Measurements from ENCODE around the gene ZNF324B. TPM values are rescaled to one million over a fixed set of nuclear protein-coding genes. Genes with fewer than 3 reads are reported as not detected.

The ZNF324B gene
- total RNA-seq: 13.3 and 14.6 TPM in 2 replicates

DNA sequence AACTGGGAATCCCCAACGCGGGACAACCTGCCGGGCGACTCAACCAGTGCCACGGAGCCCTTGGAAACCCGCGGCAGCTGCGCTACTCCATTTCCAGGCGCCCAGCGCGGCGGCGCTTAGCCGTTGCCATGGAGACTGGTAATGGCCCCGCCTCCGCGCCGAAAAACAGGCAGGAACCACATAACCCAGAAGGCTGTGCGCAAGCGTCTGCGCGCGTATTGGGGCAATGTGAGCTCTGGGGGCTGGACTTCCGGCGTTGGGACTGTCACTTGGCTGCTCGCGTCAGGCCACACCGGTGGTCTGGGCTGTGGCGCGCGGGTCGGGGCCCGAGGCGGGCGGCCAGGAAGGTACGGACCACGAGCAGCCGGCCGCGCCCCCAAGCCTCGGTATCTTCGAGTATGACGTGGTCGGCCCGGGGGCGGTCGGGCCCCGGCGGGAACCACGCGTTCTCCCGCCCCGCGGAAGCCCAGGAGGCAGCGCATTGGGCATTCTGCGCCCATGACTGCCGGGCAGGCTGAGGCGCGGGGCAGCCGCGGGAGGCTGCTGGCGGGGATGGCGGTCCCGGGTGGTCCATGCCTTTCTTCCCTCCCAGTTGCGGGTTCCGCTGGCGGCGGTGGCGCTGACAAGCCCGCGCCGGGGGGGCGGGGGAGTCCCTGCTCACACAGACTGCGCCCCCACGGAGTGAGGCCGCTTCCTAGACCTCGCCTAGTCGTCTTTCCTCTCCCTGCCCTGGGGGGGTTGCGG lies at the start of gene ZNF324B:
TSS of gene ZNF324B (plus strand) at position 265 of the 744 bp plus-strand sequence. CDS start 2,080 bp downstream, outside the sequence.

DNA sequence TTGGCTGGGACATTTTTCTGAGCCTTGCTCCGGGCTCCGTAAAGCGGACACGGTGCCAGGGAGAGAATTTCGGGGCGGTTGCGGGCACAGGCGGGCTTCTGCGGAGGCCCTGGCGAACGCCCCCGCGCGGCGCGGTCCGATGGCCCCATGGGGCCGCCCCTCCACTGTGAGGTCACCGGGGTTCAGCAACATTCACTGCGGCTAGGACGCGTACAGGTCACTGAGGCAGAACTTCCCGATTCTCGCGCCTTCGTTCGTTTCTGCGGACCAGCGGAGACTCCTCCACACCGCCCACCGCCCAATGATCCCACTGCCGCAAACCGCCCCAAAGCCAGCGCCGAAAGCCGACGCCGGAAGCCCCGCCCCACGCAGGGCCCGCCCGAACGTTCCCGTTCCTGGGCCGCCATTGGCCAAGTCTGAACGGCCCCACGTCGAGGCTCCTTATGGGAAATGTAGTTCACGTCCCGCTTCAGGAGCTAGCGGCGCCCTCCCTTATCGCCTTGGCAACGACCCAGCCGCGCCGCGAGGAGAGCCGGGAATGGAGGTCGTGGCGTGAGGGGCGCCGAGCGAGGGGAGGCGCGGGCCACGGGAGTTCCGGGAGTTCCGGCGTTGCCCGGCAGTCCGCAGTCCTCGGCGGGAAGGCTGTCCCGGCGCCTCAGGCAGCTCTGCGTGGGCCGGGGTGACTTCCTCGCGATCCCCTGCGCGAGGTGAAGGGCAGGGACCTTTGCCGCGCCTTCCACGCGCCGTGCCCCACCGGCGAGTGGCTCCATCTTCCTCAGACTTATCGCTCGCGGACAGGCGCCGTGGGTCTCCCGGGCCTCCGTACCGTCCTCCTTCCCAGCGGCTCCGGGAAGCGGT lies 43.0 kb upstream of the ZNF324B start, which contains the start of gene ZNF584:
TSS of gene ZNF584 (plus strand) at position 498 of the 858 bp plus-strand sequence. CDS start 499 bp downstream, outside the sequence.

DNA sequence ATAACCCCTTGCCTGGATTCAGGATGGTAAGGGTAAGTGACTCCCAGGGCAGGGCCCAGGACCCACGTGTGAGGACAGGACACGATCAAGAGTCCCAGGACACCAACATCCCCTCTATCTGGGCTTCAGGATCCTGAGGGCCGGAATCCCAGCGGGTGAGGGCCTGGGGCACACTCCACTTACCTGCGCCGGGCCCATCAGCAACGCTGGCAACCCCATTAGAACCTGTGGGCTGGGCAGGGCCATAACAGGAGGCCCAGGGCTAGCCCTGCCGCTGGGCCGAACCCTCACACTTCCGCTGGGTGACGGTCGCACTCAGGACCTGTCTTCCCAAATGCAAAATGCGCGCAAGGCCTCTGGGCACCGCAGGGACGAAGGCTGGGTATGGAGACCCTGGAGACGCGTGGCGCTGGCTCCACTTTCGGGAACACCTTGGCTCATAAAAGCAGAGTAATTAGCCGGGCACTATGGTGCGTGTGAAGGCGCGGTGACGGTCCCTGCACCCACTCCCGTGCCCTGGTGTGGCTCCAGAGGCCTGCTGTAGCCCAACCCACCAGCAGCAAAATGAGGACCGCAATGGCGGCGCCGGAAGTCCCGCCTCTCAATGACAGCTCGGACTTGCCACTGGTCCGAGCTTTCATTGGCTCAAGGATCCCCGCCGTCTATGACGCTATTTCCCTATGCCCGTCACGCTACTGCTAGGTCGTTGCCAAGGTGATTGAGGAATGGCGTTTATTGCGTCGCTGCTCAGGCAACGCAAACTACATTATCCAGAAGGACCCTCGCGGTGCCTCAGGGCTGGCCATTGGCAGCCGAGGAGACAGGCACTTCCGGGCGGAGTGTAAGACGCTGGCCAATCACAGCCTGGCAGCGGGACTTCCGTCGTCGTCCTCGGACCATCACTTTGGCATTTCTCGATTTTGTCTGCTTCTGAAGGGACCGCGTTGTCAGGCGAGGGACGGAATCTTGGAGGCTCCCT lies 11.6 kb upstream of the ZNF324B start, which contains the start of gene ZNF132:
TSS of gene ZNF132 (minus strand) at position 578 of the 979 bp plus-strand sequence. CDS start at position 246, 332 bp downstream.

DNA sequence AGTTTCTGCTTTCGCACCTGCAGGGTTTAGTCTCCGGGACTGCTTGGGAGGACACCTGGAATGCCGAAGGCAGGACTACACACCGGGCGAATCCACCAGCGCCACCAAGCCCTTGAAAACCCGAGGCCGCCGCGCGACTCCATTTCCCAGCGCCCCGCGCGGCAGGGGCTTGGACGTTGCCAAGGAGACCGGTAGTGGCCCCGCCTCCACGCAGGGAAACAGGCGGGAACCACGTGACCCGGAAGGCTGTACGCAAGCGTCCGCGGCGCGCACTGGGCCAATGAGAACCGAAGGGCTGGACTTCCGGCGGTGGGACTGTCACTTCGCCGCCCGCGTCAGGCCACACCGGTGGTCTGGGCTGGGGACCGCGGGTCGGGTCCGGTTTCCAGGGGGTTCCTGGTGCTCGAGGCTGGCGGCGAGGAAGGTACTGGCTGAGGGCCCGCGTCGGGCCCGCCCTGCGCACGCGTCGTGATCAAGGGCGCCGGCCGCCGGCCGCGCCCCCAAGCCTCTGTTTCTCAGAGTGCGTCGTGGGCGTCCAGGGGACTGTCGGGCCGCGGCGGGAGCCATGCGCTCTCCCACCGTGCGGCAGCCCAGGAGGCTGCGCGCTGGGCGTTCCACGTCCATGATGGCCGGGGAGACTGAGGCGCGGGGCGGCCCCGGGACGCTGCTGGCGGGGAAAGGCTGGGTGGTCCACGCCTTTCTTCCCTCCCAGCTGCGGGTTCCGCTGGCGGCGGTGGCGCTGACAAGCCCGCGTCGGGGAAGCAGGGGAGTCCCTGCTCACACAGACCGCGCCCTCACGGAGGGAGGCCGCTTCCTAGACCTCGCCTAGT lies 15.6 kb downstream of the ZNF324B start, which contains the start of gene ZNF324:
TSS of gene ZNF324 (plus strand) at position 321 of the 830 bp plus-strand sequence. CDS start 2,106 bp downstream, outside the sequence.

DNA sequence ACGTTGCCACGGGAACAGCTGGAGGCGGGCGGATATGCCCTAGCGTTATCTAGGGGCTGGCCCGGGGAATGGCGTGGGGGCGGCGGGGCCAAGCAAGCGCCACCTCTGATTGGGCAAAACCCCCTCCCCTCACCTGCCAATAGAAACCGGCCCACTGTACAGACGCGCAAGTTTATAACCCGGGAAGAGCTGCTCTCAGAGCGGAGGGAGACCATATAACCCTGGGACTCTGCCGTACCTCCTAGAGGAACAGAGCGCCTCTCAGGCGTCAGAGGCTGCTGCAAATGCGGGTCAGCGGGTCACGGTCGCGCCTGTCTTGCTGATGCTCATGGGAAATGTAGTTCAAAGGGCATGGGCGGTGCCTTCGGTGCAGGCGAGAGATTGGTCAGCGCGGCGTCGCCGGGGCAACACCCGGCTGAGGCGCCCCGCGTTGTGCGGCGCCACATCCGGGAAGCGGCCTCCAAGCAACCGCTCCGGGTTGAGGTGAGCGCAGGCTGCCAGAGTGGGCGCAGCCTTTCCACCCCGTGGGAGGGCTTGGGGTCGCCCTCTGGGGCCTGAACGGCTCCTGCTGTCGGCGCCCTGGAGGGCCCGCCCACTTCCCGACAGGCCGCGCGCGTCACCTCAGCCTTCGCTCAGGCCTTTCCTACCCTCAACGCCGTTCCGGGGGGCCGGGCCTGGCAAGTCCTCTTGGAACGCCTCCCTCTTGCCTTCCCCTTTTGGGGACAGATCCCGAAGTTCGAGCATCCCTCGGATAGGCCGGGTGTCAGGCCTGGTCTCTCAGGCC lies 24.5 kb downstream of the ZNF324B start, which contains the start of gene ZNF446:
TSS of gene ZNF446 (plus strand) at position 639 of the 784 bp plus-strand sequence. CDS start 867 bp downstream, outside the sequence.

Small RNAs within 50 kb of the gene (small RNA-seq; reads per million reads assigned to genes)
- gene RN7SL693P (not detected), gene RNU6-1337P (not detected)

Other genes starting within 250 kb of the ZNF324B start
- 20.8 and 39.8 TPM in 2 replicates for gene ZNF544, start 222.7 kb upstream of the ZNF324B start, total RNA-seq
- gene ZNF8, start 172.7 kb upstream of the ZNF324B start, total RNA-seq: 7.9 and 9.4 TPM in 2 replicates
- gene ERVK3-1, start 146.2 kb upstream of the ZNF324B start, total RNA-seq: 33.4 and 35.5 TPM in 2 replicates
- 5.5 and 6.6 TPM in 2 replicates for gene ZSCAN22, start 124.6 kb upstream of the ZNF324B start, total RNA-seq
- gene A1BG, start 98.1 kb upstream of the ZNF324B start, total RNA-seq: 0.79 TPM in 1 of 2 replicates, not detected in the other
- 3.3 and 3.9 TPM in 2 replicates for gene ZNF497, start 88.9 kb upstream of the ZNF324B start, total RNA-seq
- 4.4 and 6.3 TPM in 2 replicates for gene ZNF837, start 70.6 kb upstream of the ZNF324B start, total RNA-seq
- 1,650 and 1,691 TPM in 2 replicates for gene RPS5, start 64.4 kb upstream of the ZNF324B start, total RNA-seq
- gene RNF225, start 56.0 kb upstream of the ZNF324B start, total RNA-seq: 2.8 and 5.5 TPM in 2 replicates
- 13.2 and 17.3 TPM in 2 replicates for gene ZNF584, start 43.0 kb upstream of the ZNF324B start, total RNA-seq
- gene ZNF132, start 11.5 kb upstream of the ZNF324B start, total RNA-seq: 12.6 and 14.6 TPM in 2 replicates
- 25.1 and 41.3 TPM in 2 replicates for gene ZNF324, start 15.5 kb downstream of the ZNF324B start, total RNA-seq
- gene ZNF446, start 24.7 kb downstream of the ZNF324B start, total RNA-seq: 15.3 and 22.0 TPM in 2 replicates
- 4.4 and 6.3 TPM in 2 replicates for gene SLC27A5, start 60.4 kb downstream of the ZNF324B start, total RNA-seq
- 12.3 and 12.6 TPM in 2 replicates for gene ZBTB45, start 68.2 kb downstream of the ZNF324B start, total RNA-seq
- gene TRIM28, start 92.4 kb downstream of the ZNF324B start, total RNA-seq: 414 and 576 TPM in 2 replicates
- gene CHMP2A, start 103.5 kb downstream of the ZNF324B start, total RNA-seq: 65.1 and 108 TPM in 2 replicates
- 40.4 and 67.5 TPM in 2 replicates for gene UBE2M, start 107.0 kb downstream of the ZNF324B start, total RNA-seq
- gene MZF1, start 121.7 kb downstream of the ZNF324B start, total RNA-seq: 31.6 and 42.0 TPM in 2 replicates

Data from placental epithelial cell (primary cell).